HEK293 (cell line): ENCODE measurements around the gene ZNF485.

Experiments used
- HOXC10 ChIP-seq: sonication (generic); formaldehyde crosslinking; IDR thresholded peaks from 2 replicates; pipeline ENCODE4 v1.8.1; 2023; ENCODE audit warnings: mild to moderate bottlenecking, missing genetic modification reagents
- INSM2 ChIP-seq: fragments of 450-650 bp; formaldehyde crosslinking; IDR thresholded peaks from 2 replicates; pipeline ENCODE4 v1.5.1; 2016; ENCODE audit warnings: missing biosample characterization, missing genetic modification characterization
- KLF7 ChIP-seq: fragments of 450-650 bp; formaldehyde crosslinking; IDR thresholded peaks from 2 replicates; pipeline ENCODE4 v1.5.1; 2016; ENCODE audit warnings: missing biosample characterization, missing genetic modification characterization, borderline replicate concordance
- SCRT1 ChIP-seq: fragments of 450-650 bp; formaldehyde crosslinking; IDR thresholded peaks from 2 replicates; pipeline ENCODE4 v1.5.1; 2016; ENCODE audit warnings: missing biosample characterization, missing genetic modification characterization, borderline replicate concordance
- ZNF23 ChIP-seq: fragments of 450-650 bp; formaldehyde crosslinking; IDR thresholded peaks from 2 replicates; pipeline ENCODE4 v1.5.1; 2016; ENCODE audit warnings: missing biosample characterization, missing genetic modification characterization, borderline replicate concordance
- ZNF324 ChIP-seq: fragments of 450-650 bp; formaldehyde crosslinking; IDR thresholded peaks from 2 replicates; pipeline ENCODE4 v1.5.1; 2016; ENCODE audit warnings: missing biosample characterization, missing genetic modification characterization
- ZNF416 ChIP-seq: fragments of 450-650 bp; formaldehyde crosslinking; IDR thresholded peaks from 2 replicates; pipeline ENCODE4 v1.5.1; 2016; ENCODE audit warnings: missing biosample characterization, missing genetic modification characterization
- ZNF596 ChIP-seq: fragments of 450-650 bp; IDR thresholded peaks from 2 replicates; pipeline ENCODE4 v1.5.0; 2018; ENCODE audit warnings: missing biosample characterization, mild to moderate bottlenecking, missing genetic modification characterization, moderate library complexity
- ZNF76 ChIP-seq: fragments of 450-650 bp; formaldehyde crosslinking; IDR thresholded peaks from 2 replicates; pipeline ENCODE4; 2016; ENCODE audit warnings: low read depth, missing biosample characterization, missing genetic modification characterization, borderline replicate concordance
- ZNF776 ChIP-seq: fragments of 450-650 bp; formaldehyde crosslinking; IDR thresholded peaks from 2 replicates; pipeline ENCODE4 v1.5.0; 2017; ENCODE audit warnings: missing biosample characterization, missing genetic modification characterization, borderline replicate concordance
- ZSCAN16 ChIP-seq: fragments of 450-650 bp; formaldehyde crosslinking; IDR thresholded peaks from 2 replicates; pipeline ENCODE4 v1.5.1; 2016; ENCODE audit warnings: missing biosample characterization, missing genetic modification characterization
- ZSCAN5A ChIP-seq: fragments of 450-650 bp; formaldehyde crosslinking; IDR thresholded peaks from 2 replicates; pipeline ENCODE4 v1.5.1; 2016; ENCODE audit warnings: missing biosample characterization, missing genetic modification characterization
- TF ChIP-seq, protein P1 (sequence below): fragments of 450-650 bp; formaldehyde crosslinking; IDR thresholded peaks from 2 replicates; pipeline ENCODE4 v1.5.1; 2016; ENCODE audit warnings: missing biosample characterization, missing genetic modification characterization, borderline replicate concordance
- TF ChIP-seq, protein P2 (sequence below): fragments of 450-650 bp; formaldehyde crosslinking; IDR thresholded peaks from 2 replicates; pipeline ENCODE4 v1.5.1; 2016; ENCODE audit warnings: missing biosample characterization, missing genetic modification characterization
- TF ChIP-seq, protein P3 (sequence below): fragments of 450-650 bp; formaldehyde crosslinking; IDR thresholded peaks from 2 replicates; pipeline ENCODE4 v1.5.1; 2017; ENCODE audit warnings: missing biosample characterization, mild to moderate bottlenecking, missing genetic modification characterization, moderate library complexity
- TF ChIP-seq, protein P4 (sequence below): fragments of 450-650 bp; formaldehyde crosslinking; IDR thresholded peaks from 2 replicates; pipeline ENCODE4 v1.5.1; 2017; ENCODE audit warnings: missing biosample characterization, missing genetic modification characterization

The ZNF485 gene

DNA sequence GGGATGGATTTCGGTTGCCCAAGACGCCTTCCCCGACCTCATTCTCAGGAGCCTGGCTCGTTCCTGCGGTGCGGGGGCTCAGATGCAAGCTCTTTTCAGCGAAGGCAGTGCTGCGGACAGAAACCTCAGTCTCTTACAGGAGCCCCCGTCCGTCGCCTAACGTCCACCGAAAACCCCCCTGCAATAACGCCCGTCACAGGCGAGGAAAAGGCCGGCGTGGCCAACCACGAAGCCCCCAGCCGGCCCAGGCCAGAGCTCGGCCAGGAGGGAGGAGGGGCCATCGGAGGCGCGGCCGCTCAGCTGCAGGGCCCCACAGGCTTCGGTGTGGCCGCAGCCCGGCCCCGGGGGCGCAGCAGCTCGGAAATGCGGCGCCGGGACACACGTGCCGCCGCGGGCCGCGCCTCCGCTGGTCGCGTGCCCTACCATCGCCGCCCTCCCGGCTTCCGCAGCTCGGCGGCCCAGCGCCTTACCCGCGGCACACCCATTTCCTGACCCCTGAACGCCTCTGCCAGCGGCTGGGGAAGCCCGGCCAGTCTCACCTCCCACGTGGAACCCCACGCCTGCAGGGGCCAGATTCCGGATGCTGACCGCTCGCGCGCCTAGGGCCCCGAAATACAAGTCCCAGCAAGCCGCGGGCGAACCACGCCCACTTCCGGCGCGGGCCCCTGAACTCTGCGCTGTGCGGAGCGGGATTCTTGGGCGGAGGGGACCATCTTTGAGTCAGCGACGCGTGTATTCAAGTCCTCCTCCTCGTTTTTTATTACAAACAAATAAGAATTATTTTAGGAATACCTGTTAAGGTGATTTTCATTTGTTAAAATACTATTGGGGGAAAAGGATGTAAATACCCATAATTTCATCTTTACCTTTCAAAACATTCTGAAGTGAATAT is 32.0 kb upstream of the ZNF485 start, which contains the start of gene ZNF239 (continued):
- TF ChIP-seq, protein P1, sequence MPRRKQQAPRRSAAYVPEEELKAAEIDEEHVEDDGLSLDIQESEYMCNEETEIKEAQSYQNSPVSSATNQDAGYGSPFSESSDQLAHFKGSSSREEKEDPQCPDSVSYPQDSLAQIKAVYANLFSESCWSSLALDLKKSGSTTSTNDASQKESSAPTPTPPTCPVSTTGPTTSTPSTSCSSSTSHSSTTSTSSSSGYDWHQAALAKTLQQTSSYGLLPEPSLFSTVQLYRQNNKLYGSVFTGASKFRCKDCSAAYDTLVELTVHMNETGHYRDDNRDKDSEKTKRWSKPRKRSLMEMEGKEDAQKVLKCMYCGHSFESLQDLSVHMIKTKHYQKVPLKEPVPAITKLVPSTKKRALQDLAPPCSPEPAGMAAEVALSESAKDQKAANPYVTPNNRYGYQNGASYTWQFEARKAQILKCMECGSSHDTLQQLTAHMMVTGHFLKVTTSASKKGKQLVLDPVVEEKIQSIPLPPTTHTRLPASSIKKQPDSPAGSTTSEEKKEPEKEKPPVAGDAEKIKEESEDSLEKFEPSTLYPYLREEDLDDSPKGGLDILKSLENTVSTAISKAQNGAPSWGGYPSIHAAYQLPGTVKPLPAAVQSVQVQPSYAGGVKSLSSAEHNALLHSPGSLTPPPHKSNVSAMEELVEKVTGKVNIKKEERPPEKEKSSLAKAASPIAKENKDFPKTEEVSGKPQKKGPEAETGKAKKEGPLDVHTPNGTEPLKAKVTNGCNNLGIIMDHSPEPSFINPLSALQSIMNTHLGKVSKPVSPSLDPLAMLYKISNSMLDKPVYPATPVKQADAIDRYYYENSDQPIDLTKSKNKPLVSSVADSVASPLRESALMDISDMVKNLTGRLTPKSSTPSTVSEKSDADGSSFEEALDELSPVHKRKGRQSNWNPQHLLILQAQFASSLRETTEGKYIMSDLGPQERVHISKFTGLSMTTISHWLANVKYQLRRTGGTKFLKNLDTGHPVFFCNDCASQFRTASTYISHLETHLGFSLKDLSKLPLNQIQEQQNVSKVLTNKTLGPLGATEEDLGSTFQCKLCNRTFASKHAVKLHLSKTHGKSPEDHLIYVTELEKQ (tag by site-specific recombination), result no peak
- no peak for TF ChIP-seq ZNF23 (tag by site-specific recombination)
- TF ChIP-seq INSM2 (tag by site-specific recombination), result no peak
- 0 out of 2 replicates have a peak, but pooled peaks have one; percentile 39 for TF ChIP-seq ZNF324
- TF ChIP-seq KLF7 (tag by site-specific recombination), result peak; percentile 82
- TF ChIP-seq ZSCAN16, result no peak
- no peak for TF ChIP-seq ZSCAN5A
- TF ChIP-seq, protein P2, sequence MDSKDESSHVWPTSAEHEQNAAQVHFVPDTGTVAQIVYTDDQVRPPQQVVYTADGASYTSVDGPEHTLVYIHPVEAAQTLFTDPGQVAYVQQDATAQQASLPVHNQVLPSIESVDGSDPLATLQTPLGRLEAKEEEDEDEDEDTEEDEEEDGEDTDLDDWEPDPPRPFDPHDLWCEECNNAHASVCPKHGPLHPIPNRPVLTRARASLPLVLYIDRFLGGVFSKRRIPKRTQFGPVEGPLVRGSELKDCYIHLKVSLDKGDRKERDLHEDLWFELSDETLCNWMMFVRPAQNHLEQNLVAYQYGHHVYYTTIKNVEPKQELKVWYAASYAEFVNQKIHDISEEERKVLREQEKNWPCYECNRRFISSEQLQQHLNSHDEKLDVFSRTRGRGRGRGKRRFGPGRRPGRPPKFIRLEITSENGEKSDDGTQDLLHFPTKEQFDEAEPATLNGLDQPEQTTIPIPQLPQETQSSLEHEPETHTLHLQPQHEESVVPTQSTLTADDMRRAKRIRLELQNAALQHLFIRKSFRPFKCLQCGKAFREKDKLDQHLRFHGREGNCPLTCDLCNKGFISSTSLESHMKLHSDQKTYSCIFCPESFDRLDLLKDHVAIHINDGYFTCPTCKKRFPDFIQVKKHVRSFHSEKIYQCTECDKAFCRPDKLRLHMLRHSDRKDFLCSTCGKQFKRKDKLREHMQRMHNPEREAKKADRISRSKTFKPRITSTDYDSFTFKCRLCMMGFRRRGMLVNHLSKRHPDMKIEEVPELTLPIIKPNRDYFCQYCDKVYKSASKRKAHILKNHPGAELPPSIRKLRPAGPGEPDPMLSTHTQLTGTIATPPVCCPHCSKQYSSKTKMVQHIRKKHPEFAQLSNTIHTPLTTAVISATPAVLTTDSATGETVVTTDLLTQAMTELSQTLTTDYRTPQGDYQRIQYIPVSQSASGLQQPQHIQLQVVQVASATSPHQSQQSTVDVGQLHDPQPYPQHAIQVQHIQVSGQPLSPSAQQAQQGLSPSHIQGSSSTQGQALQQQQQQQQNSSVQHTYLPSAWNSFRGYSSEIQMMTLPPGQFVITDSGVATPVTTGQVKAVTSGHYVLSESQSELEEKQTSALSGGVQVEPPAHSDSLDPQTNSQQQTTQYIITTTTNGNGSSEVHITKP (tag by site-specific recombination), result peak; percentile 90
- TF ChIP-seq ZNF416 (tag by site-specific recombination), result no peak
- no peak for TF ChIP-seq ZNF776 (tag by site-specific recombination)
- TF ChIP-seq, protein P3, sequence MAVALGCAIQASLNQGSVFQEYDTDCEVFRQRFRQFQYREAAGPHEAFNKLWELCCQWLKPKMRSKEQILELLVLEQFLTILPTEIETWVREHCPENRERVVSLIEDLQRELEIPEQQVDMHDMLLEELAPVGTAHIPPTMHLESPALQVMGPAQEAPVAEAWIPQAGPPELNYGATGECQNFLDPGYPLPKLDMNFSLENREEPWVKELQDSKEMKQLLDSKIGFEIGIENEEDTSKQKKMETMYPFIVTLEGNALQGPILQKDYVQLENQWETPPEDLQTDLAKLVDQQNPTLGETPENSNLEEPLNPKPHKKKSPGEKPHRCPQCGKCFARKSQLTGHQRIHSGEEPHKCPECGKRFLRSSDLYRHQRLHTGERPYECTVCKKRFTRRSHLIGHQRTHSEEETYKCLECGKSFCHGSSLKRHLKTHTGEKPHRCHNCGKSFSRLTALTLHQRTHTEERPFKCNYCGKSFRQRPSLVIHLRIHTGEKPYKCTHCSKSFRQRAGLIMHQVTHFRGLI (tag by site-specific recombination), result peak; percentile 53; the same call in 1 of the 2 replicates
- TF ChIP-seq, protein P4, sequence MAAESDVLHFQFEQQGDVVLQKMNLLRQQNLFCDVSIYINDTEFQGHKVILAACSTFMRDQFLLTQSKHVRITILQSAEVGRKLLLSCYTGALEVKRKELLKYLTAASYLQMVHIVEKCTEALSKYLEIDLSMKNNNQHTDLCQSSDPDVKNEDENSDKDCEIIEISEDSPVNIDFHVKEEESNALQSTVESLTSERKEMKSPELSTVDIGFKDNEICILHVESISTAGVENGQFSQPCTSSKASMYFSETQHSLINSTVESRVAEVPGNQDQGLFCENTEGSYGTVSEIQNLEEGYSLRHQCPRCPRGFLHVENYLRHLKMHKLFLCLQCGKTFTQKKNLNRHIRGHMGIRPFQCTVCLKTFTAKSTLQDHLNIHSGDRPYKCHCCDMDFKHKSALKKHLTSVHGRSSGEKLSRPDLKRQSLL, result 0 out of 2 replicates have a peak, but pooled peaks have one; percentile 5
- peak; percentile 86 for TF ChIP-seq ZNF76 (tag by site-specific recombination)
- no peak for TF ChIP-seq HOXC10 (CRISPR knock-in tag)
- TF ChIP-seq SCRT1 (tag by site-specific recombination), result no peak
- peak; percentile 41 for TF ChIP-seq ZNF596 (tag by site-specific recombination)
- TF ChIP-seq, all 188 proteins: peak for 44
